Peyer's patch (tissue), 4 donors: ENCODE data around the gene PTRH1. TPM values are rescaled to one million over a fixed set of nuclear protein-coding genes. Genes with fewer than 3 reads are reported as not detected.

Experiments
- DNase-seq, 3 donors: peaks; one replicate each; pipeline ENCODE4 v3.0.0-alpha.2; 2017 to 2019
- H3K27ac ChIP-seq, 4 donors: fragments of 200-600 bp; sonication (generic); one replicate each; pipeline ENCODE4 v1.5.1; 2016 to 2019
- H3K27me3 ChIP-seq, 2 donors: fragments of 200-600 bp; sonication (generic); one replicate each; pipeline ENCODE4 v1.5.1; 2019
- H3K36me3 ChIP-seq, 3 donors: fragments of 200-600 bp; sonication (generic); one replicate each; pipeline ENCODE4 v1.5.1; 2016 to 2019
- H3K4me1 ChIP-seq, 4 donors: fragments of 200-600 bp; sonication (generic); one replicate each; pipeline ENCODE4 v1.5.1; 2016 to 2019
- H3K4me3 ChIP-seq, 4 donors: fragments of 200-600 bp; sonication (generic); 1 replicate in 3 of 4; 2 replicates in 1 of 4; pipeline ENCODE4 v1.5.1; 2016 to 2019; ENCODE audit warnings: mild to moderate bottlenecking in 1 of 4
- H3K9me3 ChIP-seq, 4 donors: fragments of 200-600 bp; sonication (generic); one replicate each; pipeline ENCODE4 v1.5.1; 2016 to 2019; ENCODE audit warnings: mild to moderate bottlenecking in 1 of 4
- POLR2A ChIP-seq, 2 donors: fragments of 450-650 bp; IDR thresholded peaks; one replicate each; pipeline ENCODE4 v1.5.1; 2017; ENCODE audit warnings: antibody characterized with exemption in 2 of 2, mild to moderate bottlenecking in 2 of 2, moderate library complexity in 2 of 2
- total RNA-seq, 4 donors: library from RNA; depleted of rRNA; stranded (reverse); fragments of >200 nt; gene quantifications; one replicate each; pipeline ENCODE4 v1.1.0, GENCODE V29; 2016
- TF ChIP-seq, protein P1 (sequence below), 6 experiments: fragments of 450-650 bp in 4 of 6; fragments of 200-600 bp in 2 of 6; sonication (generic) in 1 of 6; IDR thresholded peaks; one replicate each; pipeline ENCODE4 v1.5.1; 2017 to 2019; ENCODE audit warnings: antibody characterized with exemption in 6 of 6, mild to moderate bottlenecking in 3 of 6, moderate library complexity in 1 of 6

PTRH1 gene
- total RNA-seq, 4 donors from 2014 or later, result 5.2 to 14.9 (median 7.9) TPM; not detected in 1

DNA sequence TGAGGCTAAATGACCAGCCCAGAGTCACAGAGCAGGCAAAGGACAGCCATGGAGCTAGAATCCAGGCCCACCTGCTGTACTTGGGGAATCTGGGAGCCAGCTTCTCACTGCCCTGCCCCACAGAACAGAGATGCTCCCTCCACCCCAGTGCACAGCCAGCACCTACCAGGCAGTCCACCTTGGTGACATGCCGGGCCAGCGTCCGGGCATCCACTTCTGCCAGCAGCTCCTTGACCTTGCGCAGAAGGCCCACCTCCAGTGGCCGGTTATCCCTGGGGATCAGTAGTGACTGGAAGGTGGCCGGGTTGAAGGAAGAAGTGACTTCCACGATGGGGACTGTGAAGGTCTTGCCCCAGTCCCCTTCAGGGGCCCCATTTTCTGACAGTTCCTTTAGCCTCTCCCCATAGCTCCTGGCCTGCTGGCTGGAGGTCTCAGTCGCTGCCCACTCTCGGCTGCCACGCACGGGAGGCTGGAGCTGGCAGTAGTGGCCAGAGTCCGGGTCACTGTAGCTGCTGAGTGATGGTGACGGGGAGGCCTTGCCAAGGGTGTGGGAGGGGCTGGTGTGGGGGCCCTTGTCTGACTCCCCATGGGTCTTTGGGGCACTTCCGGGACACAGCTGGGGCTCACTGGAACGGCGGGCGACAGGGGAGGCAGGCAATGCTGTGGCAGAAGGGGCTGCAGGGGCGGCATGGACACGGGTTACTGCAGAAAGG is 29.1 kb upstream of the PTRH1 start:
- H3K4me3 ChIP-seq, result no peak overlapping the region
- H3K4me1 ChIP-seq, result peaks cover 0 to 16% (median 0%) of the 10 kb centered on the region in 4 donors
- H3K9me3 ChIP-seq, result no peaks in the 10 kb centered on the region
- DNase-seq, result no peak
- no peak for TF ChIP-seq POLR2A (IDR thresholded peaks at IDR 0.05)
- TF ChIP-seq, protein P1, sequence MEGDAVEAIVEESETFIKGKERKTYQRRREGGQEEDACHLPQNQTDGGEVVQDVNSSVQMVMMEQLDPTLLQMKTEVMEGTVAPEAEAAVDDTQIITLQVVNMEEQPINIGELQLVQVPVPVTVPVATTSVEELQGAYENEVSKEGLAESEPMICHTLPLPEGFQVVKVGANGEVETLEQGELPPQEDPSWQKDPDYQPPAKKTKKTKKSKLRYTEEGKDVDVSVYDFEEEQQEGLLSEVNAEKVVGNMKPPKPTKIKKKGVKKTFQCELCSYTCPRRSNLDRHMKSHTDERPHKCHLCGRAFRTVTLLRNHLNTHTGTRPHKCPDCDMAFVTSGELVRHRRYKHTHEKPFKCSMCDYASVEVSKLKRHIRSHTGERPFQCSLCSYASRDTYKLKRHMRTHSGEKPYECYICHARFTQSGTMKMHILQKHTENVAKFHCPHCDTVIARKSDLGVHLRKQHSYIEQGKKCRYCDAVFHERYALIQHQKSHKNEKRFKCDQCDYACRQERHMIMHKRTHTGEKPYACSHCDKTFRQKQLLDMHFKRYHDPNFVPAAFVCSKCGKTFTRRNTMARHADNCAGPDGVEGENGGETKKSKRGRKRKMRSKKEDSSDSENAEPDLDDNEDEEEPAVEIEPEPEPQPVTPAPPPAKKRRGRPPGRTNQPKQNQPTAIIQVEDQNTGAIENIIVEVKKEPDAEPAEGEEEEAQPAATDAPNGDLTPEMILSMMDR (IDR thresholded peaks at IDR 0.05), result no peak
- H3K36me3 ChIP-seq, result peaks cover 0 to 7% (median 0%) of the 10 kb centered on the region in 3 donors
- H3K27me3 ChIP-seq, result peaks cover 0 to 11% of the 10 kb centered on the region in 2 donors
- H3K27ac ChIP-seq, result no peak overlapping the region

- H3K27me3 ChIP-seq, result peaks cover 0 to 11% of the 10 kb centered on the region in 2 donors
- TF ChIP-seq, protein P1 (IDR thresholded peaks at IDR 0.05), result no peak
- TF ChIP-seq POLR2A (IDR thresholded peaks at IDR 0.05), result no peak
- H3K4me1 ChIP-seq, result peaks cover 0 to 16% (median 0%) of the 10 kb centered on the region in 4 donors
- H3K9me3 ChIP-seq, result no peaks in the 10 kb centered on the region
- no peak for DNase-seq
- H3K4me3 ChIP-seq, result no peak overlapping the region
- no peak overlapping the region for H3K27ac ChIP-seq
- H3K36me3 ChIP-seq, result peaks cover 0 to 4% (median 0%) of the 10 kb centered on the region in 3 donors
Observed at GRCh38 chr9:127742435-127743088, 27.1 kb upstream of the PTRH1 start.

- no peak overlapping the region for H3K27ac ChIP-seq
Observed at GRCh38 chr9:127741831-127742434, 26.5 kb upstream of the PTRH1 start.

GRCh38 chr9:127739614-127740330 is 24.3 kb upstream of the PTRH1 start:
- Histone ChIP-seq H3K4me1 (peaks cover 0 to 16% (median under 1%) of the 10 kb centered on the region in 4 donors), H3K36me3 (peaks cover 0 to 4% (median 0%) of the 10 kb centered on the region in 3 donors), H3K27ac (peak overlapping the region in 2 of 4 donors; percentile 49 to 56), H3K4me3 (no peak overlapping the region), H3K9me3 (no peaks in the 10 kb centered on the region), H3K27me3 (peaks cover 0 to 11% of the 10 kb centered on the region in 2 donors)
- TF ChIP-seq, protein P1 (IDR thresholded peaks at IDR 0.05), result no peak
- no peak for TF ChIP-seq POLR2A (IDR thresholded peaks at IDR 0.05)
- DNase-seq, result no peak

More at GRCh38 chr9:127741831-127742434, 26.5 kb upstream of the PTRH1 start:
- Histone ChIP-seq H3K9me3 (no peaks in the 10 kb centered on the region), H3K27me3 (peaks cover 0 to 11% of the 10 kb centered on the region in 2 donors), H3K4me1 (peaks cover 0 to 16% (median 0%) of the 10 kb centered on the region in 4 donors), H3K4me3 (no peak overlapping the region), H3K36me3 (peaks cover 0 to 4% (median 0%) of the 10 kb centered on the region in 3 donors)
- TF ChIP-seq, protein P1 (IDR thresholded peaks at IDR 0.05), result no peak
- no peak for TF ChIP-seq POLR2A (IDR thresholded peaks at IDR 0.05)
- peak in 2 of 3 donors; percentile 63 to 66 for DNase-seq

DNA sequence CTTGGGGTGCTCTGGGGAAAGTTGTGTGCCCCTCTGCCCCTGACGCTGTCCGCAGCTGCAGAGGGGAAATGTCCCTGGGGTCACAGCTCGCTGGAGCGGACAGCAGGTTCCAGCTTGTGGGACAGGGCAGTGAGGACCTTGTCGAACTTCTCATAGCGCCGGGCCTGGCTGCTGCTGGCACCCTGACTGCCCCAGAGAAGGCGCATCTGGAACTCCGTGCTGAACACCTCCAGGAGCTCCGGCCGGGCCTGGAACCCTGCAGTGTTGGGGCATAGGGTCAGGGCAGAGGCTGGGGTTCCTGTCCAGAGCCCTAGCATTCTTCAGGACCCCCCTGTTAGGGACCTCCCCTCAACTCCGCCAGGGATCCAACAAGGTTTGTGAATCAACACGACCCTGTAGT is 23.2 kb upstream of the PTRH1 start:
- TF ChIP-seq, protein P1 (IDR thresholded peaks at IDR 0.05), result no peak
- no peak for TF ChIP-seq POLR2A (IDR thresholded peaks at IDR 0.05)
- Histone ChIP-seq H3K9me3 (no peaks in the 10 kb centered on the region), H3K4me3 (no peak overlapping the region), H3K4me1 (peaks cover 0 to 22% (median 4%) of the 10 kb centered on the region in 4 donors), H3K27me3 (peaks cover 0 to 11% of the 10 kb centered on the region in 2 donors), H3K36me3 (peaks cover 0 to 4% (median 0%) of the 10 kb centered on the region in 3 donors), H3K27ac (no peak overlapping the region)
- no peak for DNase-seq
